GM10248 (cell line): ENCODE measurements around the gene NEB.
"Not testable (repeated sequence)": the region's sequence is repeated elsewhere in the genome, so short reads cannot be mapped to it uniquely, and the experiment has no call there.

ENCODE experiments used
- CTCF ChIA-PET: fragments of 300-600 bp; sonication (Branson Sonifier 250); formaldehyde crosslinking; extraction: SDS; loops from one replicate; lab custom pipeline; 2021; ENCODE audit warnings: antibody characterized with exemption; lab: Yijun Ruan, JAX
- POLR2A ChIA-PET: fragments of 350-650 bp; sonication (Branson Sonifier 250); formaldehyde crosslinking; extraction: SDS; loops from one replicate; lab custom pipeline; 2020; ENCODE audit warnings: antibody characterized with exemption; lab: Yijun Ruan, JAX
- DNase-seq: peaks from one replicate; pipeline ENCODE4 v3.0.0; 2012; ENCODE audit errors: extremely low spot score
- TF ChIP-seq, protein P1 (sequence below): IDR thresholded peaks from 2 replicates; pipeline ENCODE4 v1.5.1; 2012; ENCODE audit warnings: mild to moderate bottlenecking, low read depth; ENCODE audit errors: extremely low read depth, missing control alignments, control extremely low read depth

The NEB gene

DNA sequence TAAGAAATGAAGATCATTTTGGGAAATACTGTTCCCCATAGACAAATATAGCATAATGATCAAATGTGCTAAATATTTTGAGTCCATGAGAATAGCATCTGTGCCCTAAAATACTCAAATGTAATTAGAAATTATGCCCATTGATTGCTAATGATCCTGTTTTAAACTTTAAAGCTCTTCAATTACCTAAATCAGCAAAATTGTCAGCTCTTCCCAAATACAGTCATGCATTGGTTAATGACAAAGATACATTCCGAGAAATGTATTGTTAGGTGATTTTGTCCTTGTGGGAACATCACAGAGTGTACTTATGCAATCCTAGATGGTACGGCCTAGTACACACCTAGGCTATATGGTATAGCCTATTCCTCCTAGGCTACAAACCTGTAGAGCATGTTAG, 89.7 kb downstream of the NEB start:
- TF ChIP-seq, protein P1, sequence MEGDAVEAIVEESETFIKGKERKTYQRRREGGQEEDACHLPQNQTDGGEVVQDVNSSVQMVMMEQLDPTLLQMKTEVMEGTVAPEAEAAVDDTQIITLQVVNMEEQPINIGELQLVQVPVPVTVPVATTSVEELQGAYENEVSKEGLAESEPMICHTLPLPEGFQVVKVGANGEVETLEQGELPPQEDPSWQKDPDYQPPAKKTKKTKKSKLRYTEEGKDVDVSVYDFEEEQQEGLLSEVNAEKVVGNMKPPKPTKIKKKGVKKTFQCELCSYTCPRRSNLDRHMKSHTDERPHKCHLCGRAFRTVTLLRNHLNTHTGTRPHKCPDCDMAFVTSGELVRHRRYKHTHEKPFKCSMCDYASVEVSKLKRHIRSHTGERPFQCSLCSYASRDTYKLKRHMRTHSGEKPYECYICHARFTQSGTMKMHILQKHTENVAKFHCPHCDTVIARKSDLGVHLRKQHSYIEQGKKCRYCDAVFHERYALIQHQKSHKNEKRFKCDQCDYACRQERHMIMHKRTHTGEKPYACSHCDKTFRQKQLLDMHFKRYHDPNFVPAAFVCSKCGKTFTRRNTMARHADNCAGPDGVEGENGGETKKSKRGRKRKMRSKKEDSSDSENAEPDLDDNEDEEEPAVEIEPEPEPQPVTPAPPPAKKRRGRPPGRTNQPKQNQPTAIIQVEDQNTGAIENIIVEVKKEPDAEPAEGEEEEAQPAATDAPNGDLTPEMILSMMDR = no peak
- CTCF ChIA-PET = interaction anchor here (1.2 kb wide), 3 partner anchors 19 to 435 kb away, joined by 3 read pairs; no protein-coding TSS in a partner anchor
- POLR2A ChIA-PET = no interaction called here
- no peak for DNase-seq

DNA sequence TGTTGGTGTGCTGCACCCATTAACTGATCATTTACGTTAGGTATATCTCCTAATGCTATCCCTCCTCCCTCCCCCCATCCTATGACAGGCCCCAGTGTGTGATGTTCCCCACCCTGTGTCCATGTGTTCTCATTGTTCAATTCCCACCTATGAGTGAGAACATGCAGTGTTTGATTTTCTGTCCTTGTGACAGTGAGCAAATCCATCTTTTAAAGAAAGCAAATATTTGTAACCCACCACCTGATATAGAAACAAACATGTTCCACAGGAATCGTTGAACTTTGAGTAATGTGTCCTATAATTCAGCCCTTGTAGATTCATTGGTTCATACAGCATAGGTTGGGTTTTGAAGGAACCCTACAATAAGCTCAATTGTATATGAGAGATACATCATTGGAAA, 92.4 kb downstream of the NEB start:
- DNase-seq, POLR2A ChIA-PET: not testable (repeated sequence)
- CTCF ChIA-PET = interaction anchor here (1.0 to 1.6 kb wide), 4 partner anchors 9 to 383 kb away, joined by 3 to 4 read pairs (median 3); no protein-coding TSS in a partner anchor

DNA sequence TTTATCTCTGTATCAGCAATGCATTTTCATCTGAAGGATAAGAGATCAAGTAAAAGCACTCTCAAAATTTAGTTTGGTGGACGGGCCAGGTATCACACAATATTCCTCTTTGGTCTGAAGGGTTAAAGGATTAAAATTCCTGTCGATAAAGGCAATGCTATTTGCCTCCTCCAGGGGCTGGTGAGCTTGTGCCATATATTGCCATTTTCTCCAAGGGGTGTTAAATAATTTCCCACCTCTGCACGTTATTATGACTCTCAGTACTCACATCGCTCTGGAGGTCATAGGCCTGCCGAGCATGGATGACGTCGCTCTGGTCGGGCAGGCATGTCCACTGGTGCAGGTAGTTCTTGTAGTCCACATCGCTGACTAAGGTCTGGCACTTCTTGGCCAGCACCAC, 94.2 kb downstream of the NEB start:
- no peak for DNase-seq
- POLR2A ChIA-PET = no interaction called here
- TF ChIP-seq, protein P1 = no peak
- CTCF ChIA-PET = no interaction called here

DNA sequence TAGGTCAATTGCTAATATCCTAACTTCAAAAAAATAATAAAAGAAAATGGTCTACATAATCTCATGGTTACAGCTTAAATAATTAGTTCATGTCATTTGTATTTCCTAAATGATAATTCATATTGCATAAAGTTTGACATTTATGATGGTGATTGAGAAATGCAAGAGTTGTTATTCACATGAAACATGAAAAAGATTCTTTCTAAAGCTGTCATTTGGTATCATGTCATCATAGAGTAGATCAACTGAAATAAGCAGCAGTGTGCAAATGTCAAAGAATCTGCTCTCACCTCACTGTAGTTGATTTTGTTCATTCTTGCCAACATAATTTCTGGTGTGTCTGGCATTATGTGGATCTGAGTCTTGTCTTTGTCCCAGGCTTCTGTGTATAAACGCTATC, 95.3 kb downstream of the NEB start:
- ChIA-PET POLR2A (no interaction called here), CTCF (interaction anchor here (1.0 kb wide), 1 partner anchor 11 kb away, joined by 3 read pairs; no protein-coding TSS in a partner anchor)
- DNase-seq = no peak
- TF ChIP-seq, protein P1 = no peak

DNA sequence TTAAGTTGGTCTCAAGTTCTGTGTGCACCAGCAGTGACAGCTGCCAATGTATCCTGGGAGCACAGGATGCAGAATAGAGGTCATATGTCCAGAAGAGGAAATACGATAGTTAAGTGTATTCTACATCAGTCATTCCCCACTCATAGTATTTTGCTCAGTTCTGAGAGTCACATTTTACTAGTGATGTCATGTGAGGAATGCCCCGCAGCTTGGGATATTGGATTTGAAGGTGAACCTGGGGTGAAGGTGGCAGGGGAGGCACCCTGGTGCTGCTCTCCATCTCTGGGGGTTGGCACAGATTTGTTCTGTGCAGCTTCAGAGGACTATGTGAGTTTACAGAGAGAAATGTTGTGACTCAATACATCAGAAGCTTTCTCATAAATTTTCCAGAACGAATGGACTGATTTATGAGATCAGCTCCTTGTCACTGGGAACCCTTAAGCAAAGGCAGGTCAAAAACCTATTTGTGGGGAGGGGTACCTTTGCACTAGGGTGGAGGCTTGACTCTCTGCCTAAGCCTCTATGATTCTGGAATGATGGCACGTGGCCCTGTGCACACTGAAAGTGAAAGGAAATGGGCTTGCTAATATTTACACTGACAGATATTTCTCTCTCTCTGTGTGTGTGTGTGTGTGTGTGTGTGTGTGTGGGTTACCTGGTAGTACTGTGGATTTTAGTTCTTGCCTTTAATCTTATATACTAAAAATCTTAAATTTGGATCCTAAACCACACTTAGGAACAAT, 95.9 kb downstream of the NEB start:
- ChIA-PET CTCF (interaction anchor here (0.7 to 1.0 kb wide), 2 partner anchors 12 to 387 kb away, joined by 3 to 4 read pairs; no protein-coding TSS in a partner anchor), POLR2A (no interaction called here)
- TF ChIP-seq, protein P1 = no peak
- DNase-seq = peak; percentile 27

DNA sequence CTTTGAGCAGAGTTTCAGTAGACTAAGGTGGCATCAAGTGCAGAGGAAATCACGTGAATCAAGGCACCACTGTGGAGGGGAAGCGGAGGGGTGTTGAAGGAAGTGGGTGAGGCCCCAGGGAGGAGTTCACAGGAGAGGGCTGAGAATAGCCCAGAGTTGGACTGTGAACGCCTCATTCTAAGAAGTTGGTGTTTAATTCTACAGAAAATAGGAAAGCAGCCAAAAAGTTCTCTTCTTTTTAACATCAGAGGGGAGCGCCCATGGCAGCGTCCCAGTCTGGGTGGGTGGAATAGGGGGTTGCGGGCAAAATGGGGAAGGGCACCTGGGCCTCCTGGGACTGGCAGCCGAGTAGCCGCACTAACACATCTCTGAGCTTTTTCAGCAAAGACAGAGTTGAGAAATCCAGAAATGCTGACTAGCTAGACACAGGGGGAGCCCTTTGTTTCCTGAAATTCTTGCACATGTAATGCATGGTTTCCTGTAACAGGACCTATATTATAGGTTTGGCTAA, 97.0 kb downstream of the NEB start:
- ChIA-PET CTCF (interaction anchor here (0.9 to 1.4 kb wide), 3 partner anchors 9 to 18 kb away, joined by 3 to 4 read pairs (median 3); no protein-coding TSS in a partner anchor), POLR2A (no interaction called here)
- TF ChIP-seq, protein P1 = no peak
- no peak for DNase-seq

DNA sequence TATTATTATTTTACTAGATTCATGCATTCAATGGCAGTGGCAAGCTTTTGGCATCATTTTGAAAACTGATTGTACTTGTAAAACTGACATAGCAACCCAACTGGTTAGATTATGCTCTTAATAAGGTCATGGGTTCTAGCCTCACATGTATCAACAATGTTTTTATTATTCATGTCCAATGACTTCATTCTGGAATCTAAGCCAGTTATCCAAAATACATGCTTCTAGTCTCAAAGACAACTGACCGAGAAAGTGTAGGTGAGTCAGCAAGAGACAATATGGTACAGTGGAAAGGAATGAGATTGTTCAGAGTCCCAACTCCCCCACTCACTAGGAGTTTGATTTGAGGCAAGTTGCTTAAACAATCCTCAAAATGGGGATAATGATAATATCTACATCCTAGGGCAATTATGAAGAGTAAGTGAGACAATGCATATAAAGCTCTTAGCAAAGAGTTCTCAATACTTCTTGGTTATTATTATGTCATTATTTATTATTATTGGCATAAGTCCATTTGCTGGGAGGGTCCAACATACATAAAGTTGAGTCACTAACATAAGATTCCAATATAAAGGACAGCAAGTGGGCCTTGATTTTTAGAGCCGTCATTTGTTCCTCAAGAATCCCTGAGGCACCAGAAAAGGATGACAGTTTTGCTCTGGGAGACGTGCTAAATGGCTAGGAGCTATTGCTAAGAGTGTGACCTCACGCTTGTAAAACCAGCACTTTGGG, 99.4 kb downstream of the NEB start:
- TF ChIP-seq, protein P1 = no peak
- no peak for DNase-seq
- CTCF ChIA-PET = no interaction called here
- POLR2A ChIA-PET = no interaction called here
